HG03442 (cell line): ENCODE measurements around the gene FOXC1.

Experiments
- ATAC-seq: cut with Tn5 transposase; IDR thresholded peaks from one replicate; pipeline ENCODE4 v1.9.1; 2021; ENCODE audit warnings: mild to moderate bottlenecking, moderate library complexity; ENCODE audit not compliant: unreplicated experiment

Gene FOXC1

GRCh38 chr6:1622851-1623768 lies 13.4 kb downstream of the FOXC1 start:
- ATAC-seq, result no peak

GRCh38 chr6:1623769-1624057 lies 14.0 kb downstream of the FOXC1 start:
- no peak for ATAC-seq

GRCh38 chr6:1624058-1624850 lies 14.5 kb downstream of the FOXC1 start:
- no peak for ATAC-seq

GRCh38 chr6:1624851-1625781 lies 15.4 kb downstream of the FOXC1 start:
- ATAC-seq, result no peak

GRCh38 chr6:1625794-1626435 lies 16.2 kb downstream of the FOXC1 start:
- no peak for ATAC-seq

- no peak for ATAC-seq
Observed at GRCh38 chr6:1626481-1626880, 16.8 kb downstream of the FOXC1 start.

- ATAC-seq, result no peak
Observed at GRCh38 chr6:1627827-1628560, 18.3 kb downstream of the FOXC1 start.

- ATAC-seq, result no peak
Observed at GRCh38 chr6:1629316-1629715, 19.6 kb downstream of the FOXC1 start.

GRCh38 chr6:1630212-1630770 lies 20.6 kb downstream of the FOXC1 start:
- no peak for ATAC-seq

- ATAC-seq, result no peak
Observed at GRCh38 chr6:1630771-1631217, 21.1 kb downstream of the FOXC1 start.

- no peak for ATAC-seq
Observed at GRCh38 chr6:1631251-1631650, 21.5 kb downstream of the FOXC1 start.

GRCh38 chr6:1633366-1634021 lies 23.8 kb downstream of the FOXC1 start:
- ATAC-seq, result no peak

GRCh38 chr6:1634081-1634480 lies 24.4 kb downstream of the FOXC1 start:
- ATAC-seq, result no peak

GRCh38 chr6:1635305-1636010 lies 25.7 kb downstream of the FOXC1 start:
- ATAC-seq, result no peak

- no peak for ATAC-seq
Observed at GRCh38 chr6:1636272-1636825, 26.6 kb downstream of the FOXC1 start.

GRCh38 chr6:1636971-1637871 lies 27.5 kb downstream of the FOXC1 start:
- no peak for ATAC-seq

- no peak for ATAC-seq
Observed at GRCh38 chr6:1639430-1639829, 29.7 kb downstream of the FOXC1 start.
